Measurements from ENCODE around the gene ACTN4. TPM values are rescaled to one million over a fixed set of nuclear protein-coding genes. Genes with fewer than 3 reads are reported as not detected.

ACTN4 gene
- total and polyA plus RNA-seq, 10 of the 15 experiments (the other 5 are each of a cell fraction or from before 2014, with no cell fraction given): 2.4 to 293 (median 72.5) TPM

DNA sequence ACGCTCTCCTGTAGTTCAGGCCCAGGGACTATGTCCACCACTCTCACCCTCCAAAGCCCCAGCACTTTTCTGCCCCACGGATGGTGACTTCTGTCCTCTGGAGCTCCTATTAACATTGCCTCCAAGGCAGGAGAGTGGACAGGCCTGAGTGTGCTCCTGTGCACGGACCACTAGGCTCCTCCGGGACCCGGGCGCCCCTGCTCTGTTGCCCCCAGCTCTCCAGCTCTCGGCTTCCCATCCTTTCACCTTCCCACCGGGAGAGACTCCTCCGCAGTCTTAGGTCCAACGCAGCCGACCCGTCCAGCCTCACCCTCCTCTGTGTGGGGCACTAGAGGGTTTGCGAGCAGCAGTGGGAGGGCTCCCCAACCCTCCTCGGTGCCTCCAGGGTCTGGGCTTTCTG lies 66.4 kb downstream of the ACTN4 start:
- intact Hi-C loops (cut with micrococcal nuclease; ENCODE audit: unreplicated experiment): no loop called here
- peaks cover 15 to 46% of the 10 kb centered on the region in 2 experiments for H3K36me3 ChIP-seq (ENCODE audit: control insufficient read depth in 2 of 2, insufficient read depth in 2 of 2, low read length in 1 of 2)
- no peak overlapping the region for H3K4me3 ChIP-seq
- H3K27me3 ChIP-seq (replicated peaks in 1 of 2; ENCODE audit: control insufficient read depth in 2 of 2, insufficient read depth in 2 of 2, low read length in 1 of 2): no peaks in the 10 kb centered on the region
- no peak overlapping the region for H3K4me2 ChIP-seq (ENCODE audit: control insufficient read depth, insufficient read depth)
- FAIRE-seq (no peak), DNase-seq (ENCODE audit: low read depth, low spot score) (no peak), ATAC-seq (no peak)
- H2AFZ ChIP-seq (ENCODE audit: control insufficient read depth, low read depth, low read length): no peak overlapping the region
- BruUV-seq (replicated peaks): no TSS peak
- no peak overlapping the region for H3K27ac ChIP-seq (ENCODE audit: control insufficient read depth, insufficient read depth)
- H3K9me3 ChIP-seq (replicated peaks; ENCODE audit: control insufficient read depth, insufficient read depth, low read length): no peaks in the 10 kb centered on the region
- ChIA-PET SMC1A (ENCODE audit: uncharacterized antibody, unreplicated experiment) (no interaction called here), POLR2A (no interaction called here), RAD21 (ENCODE audit: unreplicated experiment) (no interaction called here), CTCF (no interaction called here)
- no peak overlapping the region for H3K9ac ChIP-seq (ENCODE audit: control insufficient read depth, insufficient read depth, low read length)
- no peaks in the 10 kb centered on the region for H3K79me2 ChIP-seq (ENCODE audit: control insufficient read depth, insufficient read depth, low read length)
- TF ChIP-seq YBX1 (IDR thresholded peaks at IDR 0.05) (no peak), CBFB (IDR thresholded peaks at IDR 0.05; ENCODE audit: low read depth) (no peak), NFYB (IDR thresholded peaks at IDR 0.05; ENCODE audit: insufficient read depth, low read depth, low read length) (no peak), KAT2A (conservative IDR thresholded peaks at IDR 0.05; ENCODE audit: control insufficient read depth, low read depth, low read length) (no peak), FOXM1 (IDR thresholded peaks at IDR 0.05; ENCODE audit: low read depth, low read length) (no peak), HDAC6 (IDR thresholded peaks at IDR 0.05; ENCODE audit: unreplicated experiment) (no peak)
- H4K20me1 ChIP-seq (ENCODE audit: control insufficient read depth, insufficient read depth): no peaks in the 10 kb centered on the region
- in situ Hi-C loops (cut with MboI): no loop called here
- 88% methylated on average over 14 of the region's 14 CpGs for WGBS (ENCODE audit: insufficient coverage, insufficient replicate concordance, low lambda C conversion rate, missing lambda C conversion rate)
- H3K4me1 ChIP-seq (ENCODE audit: control insufficient read depth, insufficient read depth, low read length): no peaks in the 10 kb centered on the region

DNA sequence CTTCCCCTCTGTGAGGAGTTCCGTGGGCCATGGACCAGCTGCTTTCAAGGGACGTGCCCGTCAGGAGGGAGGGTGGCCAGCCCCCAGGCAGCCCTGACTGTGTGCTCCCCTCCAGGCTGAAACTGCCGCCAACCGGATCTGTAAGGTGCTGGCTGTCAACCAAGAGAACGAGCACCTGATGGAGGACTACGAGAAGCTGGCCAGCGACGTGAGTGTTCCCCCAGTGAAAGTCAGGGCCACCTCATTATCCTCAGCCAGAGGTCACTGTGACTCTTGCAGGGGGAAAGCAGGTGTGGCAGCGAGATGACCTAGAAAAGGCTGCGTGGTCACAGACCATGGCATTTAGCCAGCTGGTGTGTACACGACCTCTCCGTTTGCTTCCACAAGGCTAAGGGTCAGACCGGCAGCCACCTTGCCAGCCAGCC lies 66.9 kb downstream of the ACTN4 start:
- Histone ChIP-seq H3K9ac (ENCODE audit: control insufficient read depth, insufficient read depth, low read length) (no peak overlapping the region), H2AFZ (ENCODE audit: control insufficient read depth, low read depth, low read length) (no peak overlapping the region), H3K9me3 (replicated peaks; ENCODE audit: control insufficient read depth, insufficient read depth, low read length) (no peaks in the 10 kb centered on the region), H4K20me1 (ENCODE audit: control insufficient read depth, insufficient read depth) (no peaks in the 10 kb centered on the region), H3K27ac (ENCODE audit: control insufficient read depth, insufficient read depth) (no peak overlapping the region), H3K36me3 (ENCODE audit: control insufficient read depth in 2 of 2, insufficient read depth in 2 of 2, low read length in 1 of 2) (peaks cover 15 to 44% of the 10 kb centered on the region in 2 experiments), H3K4me1 (ENCODE audit: control insufficient read depth, insufficient read depth, low read length) (no peaks in the 10 kb centered on the region), H3K4me2 (ENCODE audit: control insufficient read depth, insufficient read depth) (no peak overlapping the region), H3K79me2 (ENCODE audit: control insufficient read depth, insufficient read depth, low read length) (no peaks in the 10 kb centered on the region), H3K27me3 (replicated peaks in 1 of 2; ENCODE audit: control insufficient read depth in 2 of 2, insufficient read depth in 2 of 2, low read length in 1 of 2) (no peaks in the 10 kb centered on the region), H3K4me3 (no peak overlapping the region)
- intact Hi-C loops (cut with micrococcal nuclease; ENCODE audit: unreplicated experiment): no loop called here
- DNase-seq (ENCODE audit: low read depth, low spot score) (no peak), FAIRE-seq (no peak), ATAC-seq (no peak)
- 99% methylated on average over 14 of the region's 14 CpGs for WGBS (ENCODE audit: insufficient coverage, insufficient replicate concordance, low lambda C conversion rate, missing lambda C conversion rate)
- POLR2A ChIA-PET: interaction anchor here (0.5 kb wide), 1 partner anchor 252 kb away, joined by 3 read pairs; no protein-coding TSS in a partner anchor
- no TSS peak for BruUV-seq (replicated peaks)
- RAD21 ChIA-PET (ENCODE audit: unreplicated experiment): no interaction called here
- SMC1A ChIA-PET (ENCODE audit: uncharacterized antibody, unreplicated experiment): no interaction called here
- in situ Hi-C loops (cut with MboI): no loop called here
- CTCF ChIA-PET: no interaction called here
- no peak for TF ChIP-seq SREBF1 (IDR thresholded peaks at IDR 0.05; ENCODE audit: low read length)
- TF ChIP-seq, protein P1, sequence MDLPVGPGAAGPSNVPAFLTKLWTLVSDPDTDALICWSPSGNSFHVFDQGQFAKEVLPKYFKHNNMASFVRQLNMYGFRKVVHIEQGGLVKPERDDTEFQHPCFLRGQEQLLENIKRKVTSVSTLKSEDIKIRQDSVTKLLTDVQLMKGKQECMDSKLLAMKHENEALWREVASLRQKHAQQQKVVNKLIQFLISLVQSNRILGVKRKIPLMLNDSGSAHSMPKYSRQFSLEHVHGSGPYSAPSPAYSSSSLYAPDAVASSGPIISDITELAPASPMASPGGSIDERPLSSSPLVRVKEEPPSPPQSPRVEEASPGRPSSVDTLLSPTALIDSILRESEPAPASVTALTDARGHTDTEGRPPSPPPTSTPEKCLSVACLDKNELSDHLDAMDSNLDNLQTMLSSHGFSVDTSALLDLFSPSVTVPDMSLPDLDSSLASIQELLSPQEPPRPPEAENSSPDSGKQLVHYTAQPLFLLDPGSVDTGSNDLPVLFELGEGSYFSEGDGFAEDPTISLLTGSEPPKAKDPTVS (IDR thresholded peaks at IDR 0.05; ENCODE audit: low read depth, low read length): no peak
- no peak for TF ChIP-seq SP1 (IDR thresholded peaks at IDR 0.05; ENCODE audit: low read depth, low read length)
- no peak for TF ChIP-seq CBX5 (IDR thresholded peaks at IDR 0.05; ENCODE audit: low read depth)
- TF ChIP-seq, protein P2, sequence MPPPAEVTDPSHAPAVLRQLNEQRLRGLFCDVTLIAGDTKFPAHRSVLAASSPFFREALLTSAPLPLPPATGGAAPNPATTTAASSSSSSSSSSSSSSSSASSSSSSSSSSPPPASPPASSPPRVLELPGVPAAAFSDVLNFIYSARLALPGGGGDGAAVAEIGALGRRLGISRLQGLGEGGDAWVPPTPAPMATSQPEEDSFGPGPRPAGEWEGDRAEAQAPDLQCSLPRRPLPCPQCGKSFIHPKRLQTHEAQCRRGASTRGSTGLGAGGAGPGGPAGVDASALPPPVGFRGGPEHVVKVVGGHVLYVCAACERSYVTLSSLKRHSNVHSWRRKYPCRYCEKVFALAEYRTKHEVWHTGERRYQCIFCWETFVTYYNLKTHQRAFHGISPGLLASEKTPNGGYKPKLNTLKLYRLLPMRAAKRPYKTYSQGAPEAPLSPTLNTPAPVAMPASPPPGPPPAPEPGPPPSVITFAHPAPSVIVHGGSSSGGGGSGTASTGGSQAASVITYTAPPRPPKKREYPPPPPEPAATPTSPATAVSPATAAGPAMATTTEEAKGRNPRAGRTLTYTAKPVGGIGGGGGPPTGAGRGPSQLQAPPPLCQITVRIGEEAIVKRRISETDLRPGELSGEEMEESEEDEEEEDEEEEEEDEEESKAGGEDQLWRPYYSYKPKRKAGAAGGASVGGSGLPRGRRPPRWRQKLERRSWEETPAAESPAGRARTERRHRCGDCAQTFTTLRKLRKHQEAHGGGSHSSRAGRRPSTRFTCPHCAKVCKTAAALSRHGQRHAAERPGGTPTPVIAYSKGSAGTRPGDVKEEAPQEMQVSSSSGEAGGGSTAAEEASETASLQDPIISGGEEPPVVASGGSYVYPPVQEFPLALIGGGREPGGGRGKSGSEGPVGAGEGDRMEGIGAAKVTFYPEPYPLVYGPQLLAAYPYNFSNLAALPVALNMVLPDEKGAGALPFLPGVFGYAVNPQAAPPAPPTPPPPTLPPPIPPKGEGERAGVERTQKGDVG (CRISPR knock-in tag; IDR thresholded peaks at IDR 0.05): no peak
- TF ChIP-seq STAT1 (conservative IDR thresholded peaks at IDR 0.05): no peak
- TF ChIP-seq GABPA (IDR thresholded peaks at IDR 0.05; ENCODE audit: low read depth): no peak

All from GM12878 (cell line).